MM.1S (cell line): ENCODE results near the gene KSR2.
A peak's percentile ranks its signal among the peaks of the same experiment; 100 is the strongest.

Source experiments
- DNase-seq: peaks from one replicate; pipeline ENCODE4 v3.0.0-alpha.2; 2015
- H2AFZ ChIP-seq: fragments of 300-600 bp; sonication (generic); 2 replicates; pipeline ENCODE4 v1.6.0; 2016; ENCODE audit warnings: antibody characterized with exemption, low read length
- H3F3A ChIP-seq: fragments of 300-600 bp; sonication (generic); 2 replicates; pipeline ENCODE4 v1.6.1; 2016; ENCODE audit warnings: mild to moderate bottlenecking, antibody characterized with exemption, low read length, moderate library complexity, mixed read lengths; ENCODE audit not compliant: insufficient read depth
- H3K27ac ChIP-seq: fragments of 300-600 bp; sonication (generic); 2 replicates; pipeline ENCODE4 v1.5.1; 2016; ENCODE audit warnings: mild to moderate bottlenecking, low read length
- H3K27me3 ChIP-seq: fragments of 300-600 bp; sonication (generic); replicated peaks from 2 replicates; pipeline ENCODE4 v1.6.0; 2016; ENCODE audit warnings: low read length; ENCODE audit not compliant: insufficient read depth
- H3K36me3 ChIP-seq: fragments of 300-600 bp; sonication (generic); replicated peaks from 2 replicates; pipeline ENCODE4 v1.6.1; 2016; ENCODE audit warnings: mild to moderate bottlenecking, low read length, mixed read lengths; ENCODE audit not compliant: insufficient read depth
- H3K4me1 ChIP-seq: fragments of 300-600 bp; sonication (generic); 2 replicates; pipeline ENCODE4 v1.6.1; 2016; ENCODE audit warnings: low read length, mixed read lengths
- H3K4me2 ChIP-seq: fragments of 300-600 bp; sonication (generic); 2 replicates; pipeline ENCODE4 v1.6.0; 2016; ENCODE audit warnings: low read depth, low read length
- H3K4me3 ChIP-seq: fragments of 300-600 bp; sonication (generic); 2 replicates; pipeline ENCODE4 v1.5.1; 2016; ENCODE audit warnings: low read length, mixed read lengths
- H3K79me2 ChIP-seq: fragments of 300-600 bp; sonication (generic); 2 replicates; pipeline ENCODE4 v1.6.1; 2016; ENCODE audit warnings: mixed run types, low read length, mixed read lengths
- H3K9ac ChIP-seq: fragments of 300-600 bp; sonication (generic); 2 replicates; pipeline ENCODE4 v1.6.1; 2016; ENCODE audit warnings: low read length, mixed read lengths
- H3K9me2 ChIP-seq: fragments of 300-600 bp; sonication (generic); replicated peaks from 2 replicates; pipeline ENCODE4 v1.6.1; 2016; ENCODE audit warnings: mild to moderate bottlenecking, low read length, mixed read lengths; ENCODE audit not compliant: insufficient read depth
- H3K9me3 ChIP-seq: fragments of 300-600 bp; sonication (generic); replicated peaks from 2 replicates; pipeline ENCODE4 v1.6.1; 2016; ENCODE audit warnings: mild to moderate bottlenecking, low read length, mixed read lengths; ENCODE audit not compliant: insufficient read depth
- H4K20me1 ChIP-seq: fragments of 300-600 bp; sonication (generic); 2 replicates; pipeline ENCODE4 v1.6.1; 2016; ENCODE audit warnings: mild to moderate bottlenecking, low read length, moderate library complexity, mixed read lengths; ENCODE audit not compliant: insufficient read depth
- CTCF ChIP-seq: fragments of 300-600 bp; sonication (generic); IDR thresholded peaks from 2 replicates; pipeline ENCODE4 v1.5.1; 2016; ENCODE audit warnings: antibody characterized with exemption, low read length, mixed read lengths
- EZH2 ChIP-seq: fragments of 300-600 bp; sonication (generic); optimal IDR thresholded peaks from 2 replicates; pipeline ENCODE3; 2017; ENCODE audit warnings: low read depth, mild to moderate bottlenecking, antibody characterized with exemption, low read length, mixed read lengths
- EZH2phosphoT487 ChIP-seq: fragments of 300-600 bp; sonication (generic); IDR thresholded peaks from 2 replicates; pipeline ENCODE4 v1.6.1; 2018; ENCODE audit warnings: antibody characterized with exemption, low read length

Gene KSR2

GRCh38 chr12:117970334-117970733 is 1.5 kb upstream of the KSR2 start:
- no peaks in the 10 kb centered on the region for H3K36me3 ChIP-seq
- no peaks in the 10 kb centered on the region for H4K20me1 ChIP-seq
- no peak overlapping the region for H3K4me3 ChIP-seq
- no peak overlapping the region for H3K9ac ChIP-seq
- no peaks in the 10 kb centered on the region for H3F3A ChIP-seq
- H3K9me3 ChIP-seq, result no peaks in the 10 kb centered on the region
- DNase-seq, result no peak
- H3K27ac ChIP-seq, result no peak overlapping the region
- no peaks in the 10 kb centered on the region for H3K9me2 ChIP-seq
- no peaks in the 10 kb centered on the region for H3K79me2 ChIP-seq
- no peak overlapping the region for H3K4me2 ChIP-seq
- H3K4me1 ChIP-seq, result no peaks in the 10 kb centered on the region
- no peak overlapping the region for H2AFZ ChIP-seq
- no peaks in the 10 kb centered on the region for H3K27me3 ChIP-seq
- no peak for TF ChIP-seq EZH2
- TF ChIP-seq EZH2phosphoT487, result no peak
- no peak for TF ChIP-seq CTCF

- H3K79me2 ChIP-seq, result no peaks in the 10 kb centered on the region
- peak overlapping the region; percentile 57; the same call in 1 of the 2 replicates for H3K27ac ChIP-seq
- no peaks in the 10 kb centered on the region for H4K20me1 ChIP-seq
- no peaks in the 10 kb centered on the region for H3K9me3 ChIP-seq
- TF ChIP-seq EZH2phosphoT487 (no peak), EZH2 (no peak), CTCF (no peak)
- H3K9me2 ChIP-seq, result no peaks in the 10 kb centered on the region
- peak overlapping the region; percentile 64 for H3K4me3 ChIP-seq
- no peaks in the 10 kb centered on the region for H3K36me3 ChIP-seq
- H2AFZ ChIP-seq, result peak overlapping the region; percentile 69
- peak overlapping the region; percentile 40; the same call in 1 of the 2 replicates for H3K9ac ChIP-seq
- H3K4me2 ChIP-seq, result peak overlapping the region; percentile 43; the same call in 1 of the 2 replicates
- no peaks in the 10 kb centered on the region for H3K27me3 ChIP-seq
- no peaks in the 10 kb centered on the region for H3F3A ChIP-seq
- H3K4me1 ChIP-seq, result no peaks in the 10 kb centered on the region
- DNase-seq, result no peak
These were observed 520 bp downstream of the KSR2 start for GRCh38 chr12:117968151-117968789.

GRCh38 chr12:117967512-117967911 is 1.3 kb downstream of the KSR2 start:
- DNase-seq, result no peak
- H3K79me2 ChIP-seq, result no peaks in the 10 kb centered on the region
- no peak overlapping the region for H3K4me3 ChIP-seq
- no peaks in the 10 kb centered on the region for H3F3A ChIP-seq
- H3K27ac ChIP-seq, result no peak overlapping the region
- H3K4me2 ChIP-seq, result no peak overlapping the region
- no peaks in the 10 kb centered on the region for H3K27me3 ChIP-seq
- no peaks in the 10 kb centered on the region for H3K9me2 ChIP-seq
- no peak overlapping the region for H2AFZ ChIP-seq
- H3K9ac ChIP-seq, result no peak overlapping the region
- no peak for TF ChIP-seq EZH2phosphoT487
- TF ChIP-seq CTCF, result no peak
- H3K4me1 ChIP-seq, result no peaks in the 10 kb centered on the region
- no peaks in the 10 kb centered on the region for H3K36me3 ChIP-seq
- H3K9me3 ChIP-seq, result no peaks in the 10 kb centered on the region
- no peaks in the 10 kb centered on the region for H4K20me1 ChIP-seq
